ENCODE data around the gene IKZF1.

IKZF1 gene

DNA sequence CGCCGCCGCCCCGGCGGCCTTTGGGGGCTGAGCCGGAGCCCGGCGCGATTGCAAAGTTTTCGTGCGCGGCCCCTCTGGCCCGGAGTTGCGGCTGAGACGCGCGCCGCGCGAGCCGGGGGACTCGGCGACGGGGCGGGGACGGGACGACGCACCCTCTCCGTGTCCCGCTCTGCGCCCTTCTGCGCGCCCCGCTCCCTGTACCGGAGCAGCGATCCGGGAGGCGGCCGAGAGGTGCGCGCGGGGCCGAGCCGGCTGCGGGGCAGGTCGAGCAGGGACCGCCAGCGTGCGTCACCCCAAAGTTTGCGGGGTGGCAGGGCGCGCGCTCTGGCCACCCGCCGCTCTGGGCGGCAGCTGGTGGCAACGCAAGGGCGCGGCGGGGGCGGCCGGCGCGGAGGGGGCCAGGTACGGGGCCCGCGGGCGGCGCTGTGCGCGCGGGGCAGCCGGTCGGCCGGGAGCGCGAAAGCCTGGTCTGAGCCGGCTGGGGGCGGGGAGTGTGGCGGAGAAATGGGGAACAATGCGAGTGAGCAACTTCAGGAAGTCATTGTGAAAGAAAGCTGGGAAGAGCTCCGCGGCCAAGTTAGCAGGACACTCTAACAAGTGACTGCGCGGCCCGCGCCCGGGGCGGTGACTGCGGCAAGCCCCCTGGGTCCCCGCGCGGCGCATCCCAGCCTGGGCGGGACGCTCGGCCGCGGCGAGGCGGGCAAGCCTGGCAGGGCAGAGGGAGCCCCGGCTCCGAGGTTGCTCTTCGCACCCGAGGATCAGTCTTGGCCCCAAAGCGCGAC is at the start of gene IKZF1:
Gene IKZF1 (plus strand): TSS at position 588 of the 782 bp plus-strand sequence. CDS start 14,346 bp downstream, outside the sequence.
- Histone ChIP-seq H3K27me3 (ENCODE audit: control insufficient read depth in 1 of 2, insufficient read depth in 2 of 2, low read length in 2 of 2) (peaks cover 0 to 15% of the 10 kb centered on the region in 2 donors), H3K4me1 (ENCODE audit: insufficient read depth, low read length) (no peaks in the 10 kb centered on the region), H3K27ac (ENCODE audit: low read depth, low read length) (no peak within 1 kb of the TSS)

DNA sequence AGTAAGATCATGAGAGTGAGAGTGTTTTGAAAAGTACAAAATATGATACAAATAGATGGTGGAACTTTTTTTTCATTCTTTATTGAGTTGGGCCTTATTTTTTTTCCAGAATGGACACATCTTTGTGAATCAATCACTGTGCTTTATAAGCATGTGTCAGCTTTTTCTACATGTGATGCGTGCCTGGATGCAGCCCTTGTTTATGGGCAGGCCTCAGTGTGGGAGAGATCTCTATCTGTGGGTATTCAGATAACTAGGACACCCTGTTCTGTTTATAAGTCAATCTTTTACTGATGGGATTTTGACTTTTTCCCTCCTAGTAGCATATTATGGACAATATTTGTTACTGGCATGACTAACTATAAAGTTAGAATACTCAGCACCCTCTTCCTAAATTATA is 42.9 kb upstream of the IKZF1 start:
- Histone ChIP-seq H3K36me3 (ENCODE audit: insufficient read depth, low read length) (no peaks in the 10 kb centered on the region), H3K9ac (ENCODE audit: low read length) (no peak overlapping the region), H3K27me3 (ENCODE audit: control insufficient read depth in 1 of 2, insufficient read depth in 2 of 2, low read length in 2 of 2) (no peaks in the 10 kb centered on the region), H3K9me3 (ENCODE audit: low read length) (no peaks in the 10 kb centered on the region), H3K4me3 (ENCODE audit: low read depth in 1 of 2, low read length in 2 of 2) (no peak overlapping the region), H3K27ac (ENCODE audit: low read depth, low read length) (no peak overlapping the region), H3K4me1 (ENCODE audit: insufficient read depth, low read length) (no peaks in the 10 kb centered on the region)

More for the DNA sequence above, at the start of gene IKZF1:
- no peaks in the 10 kb centered on the region for H3K9me3 ChIP-seq (ENCODE audit: low read length)
- no peaks in the 10 kb centered on the region for H3K36me3 ChIP-seq (ENCODE audit: insufficient read depth, low read length)
- no peak within 1 kb of the TSS for H3K9ac ChIP-seq (ENCODE audit: low read length)
- H3K4me3 ChIP-seq (ENCODE audit: low read depth in 1 of 2, low read length in 2 of 2): peak within 1 kb of the TSS in 1 of 2 donors; percentile 11

DNA sequence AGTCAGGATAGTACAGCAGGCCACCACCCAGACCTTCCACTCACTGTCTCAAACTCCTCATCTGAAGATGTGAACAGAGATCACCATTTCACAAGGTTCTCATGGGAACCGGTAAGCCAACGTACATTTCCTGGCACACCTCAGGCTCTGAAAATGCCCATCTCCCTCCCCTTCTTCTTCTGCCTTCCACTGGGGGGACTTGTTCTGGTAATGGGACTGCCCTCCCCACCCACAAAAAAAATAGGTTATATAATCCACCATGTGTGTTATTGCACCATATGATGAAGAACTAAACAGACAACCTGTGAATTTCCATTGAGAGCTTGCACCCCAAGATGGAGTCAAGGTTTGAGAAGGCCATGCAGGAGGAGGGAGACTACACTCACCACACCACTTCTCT is 42.1 kb upstream of the IKZF1 start:
- Histone ChIP-seq H3K27ac (ENCODE audit: low read depth, low read length) (no peak overlapping the region), H3K9ac (ENCODE audit: low read length) (no peak overlapping the region), H3K4me3 (ENCODE audit: low read depth in 1 of 2, low read length in 2 of 2) (no peak overlapping the region), H3K27me3 (ENCODE audit: control insufficient read depth in 1 of 2, insufficient read depth in 2 of 2, low read length in 2 of 2) (no peaks in the 10 kb centered on the region), H3K4me1 (ENCODE audit: insufficient read depth, low read length) (no peaks in the 10 kb centered on the region), H3K9me3 (ENCODE audit: low read length) (no peaks in the 10 kb centered on the region), H3K36me3 (ENCODE audit: insufficient read depth, low read length) (no peaks in the 10 kb centered on the region)

DNA sequence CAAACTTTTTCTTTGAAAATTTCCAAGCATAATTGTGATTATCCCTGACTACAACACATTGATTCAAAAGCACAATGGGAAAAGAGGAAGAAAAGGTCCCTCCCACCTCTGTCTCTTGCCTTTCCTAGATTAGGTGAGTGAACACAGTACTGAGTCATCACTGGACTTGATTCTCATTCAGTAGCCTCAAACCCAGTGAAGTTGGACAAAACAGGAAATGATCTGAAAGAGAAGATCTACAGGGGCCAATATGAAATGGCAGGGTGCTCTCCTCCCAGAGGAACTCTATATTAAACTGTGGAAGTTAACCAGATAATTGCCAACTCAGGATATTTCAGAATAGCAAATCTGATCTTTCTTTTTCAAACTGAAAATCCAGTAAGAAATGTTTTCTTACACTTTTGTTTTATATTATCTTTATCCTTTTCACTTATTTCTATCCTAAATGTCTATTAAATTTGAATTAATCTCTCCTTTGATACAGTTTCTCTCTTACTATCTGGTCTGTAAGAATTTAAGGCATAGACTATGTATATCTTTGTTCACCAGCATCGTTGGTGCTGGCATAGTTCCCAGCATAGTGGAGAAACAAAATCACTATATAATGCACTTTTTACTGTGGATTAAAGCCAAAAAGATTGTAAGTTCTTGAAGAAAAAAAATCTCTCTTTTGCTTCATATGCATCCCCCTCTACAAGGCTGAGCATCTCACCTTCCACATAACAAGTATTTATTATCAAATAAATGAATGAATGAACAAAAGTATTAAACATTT is 41.4 kb upstream of the IKZF1 start:
- Histone ChIP-seq H3K27me3 (ENCODE audit: control insufficient read depth in 1 of 2, insufficient read depth in 2 of 2, low read length in 2 of 2) (no peaks in the 10 kb centered on the region), H3K9ac (ENCODE audit: low read length) (no peak overlapping the region), H3K27ac (ENCODE audit: low read depth, low read length) (no peak overlapping the region), H3K36me3 (ENCODE audit: insufficient read depth, low read length) (no peaks in the 10 kb centered on the region), H3K9me3 (ENCODE audit: low read length) (no peaks in the 10 kb centered on the region), H3K4me1 (ENCODE audit: insufficient read depth, low read length) (no peaks in the 10 kb centered on the region), H3K4me3 (ENCODE audit: low read depth in 1 of 2, low read length in 2 of 2) (no peak overlapping the region)

- Histone ChIP-seq H3K4me1 (ENCODE audit: insufficient read depth, low read length) (no peaks in the 10 kb centered on the region), H3K9me3 (ENCODE audit: low read length) (no peaks in the 10 kb centered on the region), H3K36me3 (ENCODE audit: insufficient read depth, low read length) (no peaks in the 10 kb centered on the region), H3K9ac (ENCODE audit: low read length) (no peak overlapping the region), H3K27me3 (ENCODE audit: control insufficient read depth in 1 of 2, insufficient read depth in 2 of 2, low read length in 2 of 2) (no peaks in the 10 kb centered on the region), H3K27ac (ENCODE audit: low read depth, low read length) (no peak overlapping the region), H3K4me3 (ENCODE audit: low read depth in 1 of 2, low read length in 2 of 2) (no peak overlapping the region)
Measured at GRCh38 chr7:50264908-50265307, 39.6 kb upstream of the IKZF1 start.

- H3K9me3 ChIP-seq (ENCODE audit: low read length): no peaks in the 10 kb centered on the region
- H3K4me1 ChIP-seq (ENCODE audit: insufficient read depth, low read length): no peaks in the 10 kb centered on the region
- H3K27ac ChIP-seq (ENCODE audit: low read depth, low read length): no peak overlapping the region
- no peak overlapping the region for H3K4me3 ChIP-seq (ENCODE audit: low read depth in 1 of 2, low read length in 2 of 2)
- no peaks in the 10 kb centered on the region for H3K36me3 ChIP-seq (ENCODE audit: insufficient read depth, low read length)
- no peak overlapping the region for H3K9ac ChIP-seq (ENCODE audit: low read length)
- H3K27me3 ChIP-seq (ENCODE audit: control insufficient read depth in 1 of 2, insufficient read depth in 2 of 2, low read length in 2 of 2): no peaks in the 10 kb centered on the region
Measured at GRCh38 chr7:50265968-50266634, 38.4 kb upstream of the IKZF1 start.

DNA sequence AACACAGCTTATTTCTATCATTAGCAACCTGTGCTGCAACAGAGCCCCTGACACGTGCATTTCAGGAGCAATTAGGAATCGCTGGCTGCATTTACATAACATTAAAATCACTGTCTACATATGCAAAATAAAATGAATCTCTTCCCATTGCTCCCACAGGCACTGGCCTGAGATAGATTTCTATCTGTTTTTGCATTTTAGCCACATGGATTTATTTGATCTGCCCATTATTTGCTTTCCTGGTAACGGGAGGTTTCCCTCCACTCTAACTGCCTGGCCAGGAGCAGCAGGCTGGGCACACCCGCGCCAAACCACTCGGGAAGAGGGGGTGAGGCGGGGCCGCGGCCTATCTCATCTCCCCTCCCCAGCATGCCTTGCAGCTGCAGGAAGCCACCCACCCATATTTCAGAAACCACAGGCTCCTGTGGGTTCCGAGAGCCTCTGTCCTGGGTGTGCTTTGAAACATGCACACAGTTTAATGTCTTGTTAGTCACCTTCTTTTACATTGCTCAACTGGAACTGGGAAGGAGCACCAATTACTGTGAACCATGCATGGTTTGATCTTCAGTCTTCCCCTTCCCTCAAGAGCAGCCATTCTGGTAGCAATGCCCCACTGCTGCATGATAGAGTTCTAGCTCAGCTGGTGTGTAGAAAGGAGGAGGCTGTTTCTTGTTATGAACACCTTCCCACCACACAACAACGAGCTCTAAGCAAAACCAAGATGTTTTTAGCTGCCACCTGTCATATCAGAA is 37.7 kb upstream of the IKZF1 start:
- Histone ChIP-seq H3K27me3 (ENCODE audit: control insufficient read depth in 1 of 2, insufficient read depth in 2 of 2, low read length in 2 of 2) (no peaks in the 10 kb centered on the region), H3K27ac (ENCODE audit: low read depth, low read length) (no peak overlapping the region), H3K9me3 (ENCODE audit: low read length) (no peaks in the 10 kb centered on the region), H3K36me3 (ENCODE audit: insufficient read depth, low read length) (no peaks in the 10 kb centered on the region), H3K4me1 (ENCODE audit: insufficient read depth, low read length) (no peaks in the 10 kb centered on the region), H3K9ac (ENCODE audit: low read length) (no peak overlapping the region), H3K4me3 (ENCODE audit: low read depth in 1 of 2, low read length in 2 of 2) (no peak overlapping the region)

GRCh38 chr7:50267525-50268041 is 36.9 kb upstream of the IKZF1 start:
- Histone ChIP-seq H3K27me3 (ENCODE audit: control insufficient read depth in 1 of 2, insufficient read depth in 2 of 2, low read length in 2 of 2) (no peaks in the 10 kb centered on the region), H3K27ac (ENCODE audit: low read depth, low read length) (no peak overlapping the region), H3K9ac (ENCODE audit: low read length) (no peak overlapping the region), H3K9me3 (ENCODE audit: low read length) (no peaks in the 10 kb centered on the region), H3K4me3 (ENCODE audit: low read depth in 1 of 2, low read length in 2 of 2) (no peak overlapping the region), H3K4me1 (ENCODE audit: insufficient read depth, low read length) (no peaks in the 10 kb centered on the region), H3K36me3 (ENCODE audit: insufficient read depth, low read length) (no peaks in the 10 kb centered on the region)

GRCh38 chr7:50268223-50268622 is 36.3 kb upstream of the IKZF1 start:
- no peaks in the 10 kb centered on the region for H3K4me1 ChIP-seq (ENCODE audit: insufficient read depth, low read length)
- H3K9me3 ChIP-seq (ENCODE audit: low read length): no peaks in the 10 kb centered on the region
- H3K36me3 ChIP-seq (ENCODE audit: insufficient read depth, low read length): no peaks in the 10 kb centered on the region
- no peaks in the 10 kb centered on the region for H3K27me3 ChIP-seq (ENCODE audit: control insufficient read depth in 1 of 2, insufficient read depth in 2 of 2, low read length in 2 of 2)
- H3K27ac ChIP-seq (ENCODE audit: low read depth, low read length): no peak overlapping the region
- no peak overlapping the region for H3K9ac ChIP-seq (ENCODE audit: low read length)
- no peak overlapping the region for H3K4me3 ChIP-seq (ENCODE audit: low read depth in 1 of 2, low read length in 2 of 2)

DNA sequence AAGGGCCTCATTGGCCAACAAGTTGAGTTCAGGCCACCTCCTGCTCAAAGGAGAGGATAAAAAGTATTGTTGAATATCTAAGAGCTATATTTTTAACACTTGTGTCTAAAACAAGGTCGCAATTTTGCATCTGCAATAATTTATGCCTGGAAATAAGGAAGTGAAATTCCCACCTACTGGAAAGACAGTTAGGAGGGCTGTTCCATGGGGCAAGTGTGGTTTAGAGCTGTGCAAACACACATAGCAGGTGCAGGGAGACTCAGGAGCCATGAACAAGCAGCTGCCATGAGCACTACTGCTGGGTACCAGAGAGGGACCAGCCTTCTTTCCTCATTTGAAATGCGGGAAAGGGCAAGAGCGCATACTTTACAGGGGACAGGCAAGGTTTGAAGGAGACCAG is 35.5 kb upstream of the IKZF1 start:
- Histone ChIP-seq H3K27me3 (ENCODE audit: control insufficient read depth in 1 of 2, insufficient read depth in 2 of 2, low read length in 2 of 2) (no peaks in the 10 kb centered on the region), H3K27ac (ENCODE audit: low read depth, low read length) (no peak overlapping the region), H3K36me3 (ENCODE audit: insufficient read depth, low read length) (no peaks in the 10 kb centered on the region), H3K4me1 (ENCODE audit: insufficient read depth, low read length) (no peaks in the 10 kb centered on the region), H3K4me3 (ENCODE audit: low read depth in 1 of 2, low read length in 2 of 2) (no peak overlapping the region), H3K9ac (ENCODE audit: low read length) (no peak overlapping the region), H3K9me3 (ENCODE audit: low read length) (no peaks in the 10 kb centered on the region)
